Naive thymus-derived CD4-positive, alpha-beta T cell (primary cell): ENCODE data around the gene GCLM. TPM values are rescaled to one million over a fixed set of nuclear protein-coding genes. Genes with fewer than 3 reads are reported as not detected.
"Not testable (repeated sequence)": the region's sequence is repeated elsewhere in the genome, so short reads cannot be mapped to it uniquely, and the experiment has no call there.

ENCODE experiments used
- ATAC-seq: fragments of 150-1000 bp; cut with Tn5 transposase; 2 replicates; pipeline ENCODE4 v1.10.0; 2021; ENCODE audit warnings: mild to moderate bottlenecking, moderate library complexity
- CTCF ChIA-PET: fragments of 350-600 bp; sonication (Branson Sonifier 250); formaldehyde crosslinking; loops from one replicate; lab custom pipeline; 2021; ENCODE audit warnings: antibody characterized with exemption; lab: Charles Lee
- POLR2A ChIA-PET: fragments of 350-600 bp; sonication (Branson Sonifier 250); formaldehyde crosslinking; loops from one replicate; lab custom pipeline; 2021; ENCODE audit warnings: antibody characterized with exemption, inconsistent platforms; lab: Charles Lee
- DNase-seq, 9 donors: peaks; one replicate each; pipeline versions ENCODE4 v3.0.0 to v3.0.0-alpha.2; 2020 to 2022; ENCODE audit warnings: mixed read lengths in 1 of 9
- H3K27ac ChIP-seq: one replicate; pipeline ENCODE4 v1.7.0; 2013; ENCODE audit warnings: mild to moderate bottlenecking, low read depth, low read length, moderate library complexity
- H3K27me3 ChIP-seq, 2 donors: one replicate each; pipeline ENCODE4 v1.7.0; 2013; ENCODE audit warnings: low read length in 2 of 2, mild to moderate bottlenecking in 2 of 2, moderate library complexity in 2 of 2; ENCODE audit not compliant: control insufficient read depth in 2 of 2, insufficient read depth in 2 of 2
- H3K36me3 ChIP-seq, 3 experiments: 1 replicate in 2 of 3; 2 replicates in 1 of 3; pipeline ENCODE4 v1.7.0; 2013; ENCODE audit warnings: low read length in 3 of 3, mild to moderate bottlenecking in 3 of 3, moderate library complexity in 1 of 3; ENCODE audit not compliant: insufficient read depth in 3 of 3, control insufficient read depth in 2 of 3
- H3K4me1 ChIP-seq, 2 donors: one replicate each; pipeline ENCODE4 v1.7.0; 2013; ENCODE audit warnings: low read length in 2 of 2, mild to moderate bottlenecking in 2 of 2, moderate library complexity in 1 of 2; ENCODE audit not compliant: control insufficient read depth in 2 of 2, insufficient read depth in 2 of 2
- H3K4me3 ChIP-seq: 2 replicates; pipeline ENCODE4 v1.7.0; 2013; ENCODE audit warnings: mild to moderate bottlenecking, low read length
- H3K9me3 ChIP-seq, 3 experiments: 1 replicate in 2 of 3; 2 replicates in 1 of 3; pipeline ENCODE4 v1.7.0; 2013; ENCODE audit warnings: low read length in 3 of 3; ENCODE audit not compliant: control insufficient read depth in 2 of 3
- H3K27ac Mint-ChIP-seq, 9 donors: one replicate each; pipeline ENCODE4 v1.8.0; 2020 to 2022; ENCODE audit warnings: mixed read lengths in 9 of 9, mild to moderate bottlenecking in 8 of 9, moderate library complexity in 5 of 9, inconsistent platforms in 2 of 9
- H3K27me3 Mint-ChIP-seq, 5 donors: one replicate each; pipeline ENCODE4 v1.8.0; 2021 to 2022; ENCODE audit warnings: mixed read lengths in 5 of 5, mild to moderate bottlenecking in 1 of 5
- H3K36me3 Mint-ChIP-seq, 5 donors: one replicate each; pipeline ENCODE4 v1.8.0; 2020 to 2022; ENCODE audit warnings: mixed read lengths in 5 of 5, mild to moderate bottlenecking in 3 of 5, inconsistent platforms in 1 of 5
- H3K4me1 Mint-ChIP-seq, 7 donors: one replicate each; pipeline ENCODE4 v1.8.0; 2020 to 2022; ENCODE audit warnings: mixed read lengths in 7 of 7, mild to moderate bottlenecking in 3 of 7, inconsistent platforms in 1 of 7
- H3K4me3 Mint-ChIP-seq, 10 donors: one replicate each; pipeline ENCODE4 v1.8.0; 2020 to 2022; ENCODE audit warnings: mild to moderate bottlenecking in 10 of 10, mixed read lengths in 10 of 10, moderate library complexity in 6 of 10, inconsistent platforms in 2 of 10
- H3K9me3 Mint-ChIP-seq, 11 donors: one replicate each; pipeline ENCODE4 v1.8.0; 2020 to 2022; ENCODE audit warnings: mixed read lengths in 11 of 11, mild to moderate bottlenecking in 4 of 11, inconsistent platforms in 1 of 11, moderate library complexity in 1 of 11
- intact Hi-C, 2 donors: fragments of 100-400 bp; cut with micrococcal nuclease; formaldehyde crosslinking; loops; one replicate each; pipeline ENCODE4 v1.15.1; 2023
- polyA plus RNA-seq, 2 donors: library from polyadenylated mRNA; unstranded; fragments of 300-500 nt; fragmentation: Illumina TruSeq; gene quantifications; one replicate each; pipeline ENCODE4 v1.2.3, GENCODE V29; 2021
- total RNA-seq, 6 experiments: library from RNA in 5 of 6; stranded (reverse) in 5 of 6; gene quantifications; 1 replicate in 5 of 6; 2 replicates in 1 of 6; pipeline ENCODE4 v1.2.3 and lab custom pipeline; 2021 to 2026

GCLM gene
- total and polyA plus RNA-seq, 7 experiments from 2014 or later = 6.4 to 23.8 (median 11.5) TPM

DNA sequence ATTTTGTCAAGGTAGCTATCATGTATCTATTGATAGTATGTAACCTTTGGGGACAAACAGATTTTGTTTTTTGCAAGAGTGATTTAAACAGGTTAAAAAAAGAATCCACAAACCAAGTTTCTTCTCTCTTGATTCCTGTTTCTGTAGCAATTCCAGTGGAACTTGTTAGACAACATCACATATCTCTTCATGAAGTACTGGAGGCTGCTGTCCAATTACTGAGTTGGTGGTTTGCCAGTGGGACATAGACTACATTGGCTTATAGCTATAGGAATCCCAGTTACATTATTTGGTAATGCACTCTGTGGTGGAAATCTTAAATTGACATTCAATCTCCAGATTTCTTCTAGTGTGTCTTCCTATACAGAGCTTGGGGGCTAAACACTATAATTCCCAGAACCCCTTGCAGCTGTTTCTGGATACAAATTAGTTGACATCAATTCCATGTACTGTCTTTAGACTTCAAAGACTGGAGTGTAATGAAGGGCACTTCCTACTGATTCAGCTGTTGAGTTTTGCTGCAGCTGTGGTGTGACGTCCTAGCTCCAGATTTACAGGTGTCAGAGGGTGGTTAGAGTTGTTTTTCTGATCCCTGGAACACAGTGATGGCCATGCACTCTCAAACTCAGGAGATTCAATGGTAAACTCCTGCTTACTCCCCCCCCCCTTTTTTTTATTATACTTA is 29.4 kb upstream of the GCLM start:
- Histone ChIP-seq H3K9me3 (no peaks in the 10 kb centered on the region), H3K4me3 (no peak overlapping the region), H3K27ac (no peak overlapping the region), H3K4me1 (no peaks in the 10 kb centered on the region), H3K36me3 (no peaks in the 10 kb centered on the region), H3K27me3 (no peaks in the 10 kb centered on the region)
- Mint-ChIP-seq H3K27ac (no peak overlapping the region), H3K36me3 (peaks cover 0 to 4% (median 0%) of the 10 kb centered on the region in 5 donors), H3K27me3 (peaks cover 0 to 12% (median 4%) of the 10 kb centered on the region in 5 donors), H3K4me3 (no peak overlapping the region), H3K9me3 (peaks cover 8 to 56% (median 19%) of the 10 kb centered on the region in 11 donors), H3K4me1 (no peaks in the 10 kb centered on the region)
- POLR2A ChIA-PET = no interaction called here
- ATAC-seq = no peak
- DNase-seq = no peak
- CTCF ChIA-PET = no interaction called here
- intact Hi-C loops = no loop called here

DNA sequence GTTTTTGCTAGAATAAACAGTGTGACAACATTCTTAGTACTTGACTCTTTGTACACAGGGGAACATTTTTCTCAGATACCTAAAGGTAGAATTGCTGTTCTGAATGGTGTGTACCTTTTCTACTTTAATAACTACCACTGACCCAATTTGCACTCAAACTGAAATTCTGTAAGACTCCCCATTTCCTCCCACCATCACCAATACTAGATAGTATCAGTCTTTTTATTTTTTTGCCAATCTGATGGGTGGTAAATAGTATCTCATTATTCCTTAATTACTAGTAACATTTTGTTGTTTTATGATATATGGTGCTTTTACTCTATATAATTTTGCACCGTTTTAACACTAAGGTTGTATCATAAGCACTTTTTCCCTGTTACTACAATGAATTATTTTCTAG is 28.8 kb upstream of the GCLM start:
- Histone ChIP-seq H3K36me3 (no peaks in the 10 kb centered on the region), H3K27ac (no peak overlapping the region), H3K4me3 (no peak overlapping the region), H3K9me3 (no peaks in the 10 kb centered on the region), H3K4me1 (no peaks in the 10 kb centered on the region), H3K27me3 (no peaks in the 10 kb centered on the region)
- POLR2A ChIA-PET = no interaction called here
- CTCF ChIA-PET = no interaction called here
- Mint-ChIP-seq H3K9me3 (peaks cover 9 to 60% (median 21%) of the 10 kb centered on the region in 11 donors), H3K4me3 (no peak overlapping the region), H3K27me3 (peaks cover 0 to 12% (median 4%) of the 10 kb centered on the region in 5 donors), H3K27ac (no peak overlapping the region), H3K36me3 (peaks cover 0 to 5% (median 0%) of the 10 kb centered on the region in 5 donors), H3K4me1 (no peaks in the 10 kb centered on the region)
- DNase-seq = no peak
- ATAC-seq = no peak
- intact Hi-C loops = no loop called here

- intact Hi-C loops = no loop called here
- no peak overlapping the region for H3K4me3 Mint-ChIP-seq
- Histone ChIP-seq H3K27ac (no peak overlapping the region), H3K4me1 (no peaks in the 10 kb centered on the region), H3K27me3 (no peaks in the 10 kb centered on the region), H3K4me3 (no peak overlapping the region), H3K9me3 (no peaks in the 10 kb centered on the region), H3K36me3 (no peaks in the 10 kb centered on the region)
- no peak overlapping the region for H3K27ac Mint-ChIP-seq
- DNase-seq = no peak
- H3K36me3 Mint-ChIP-seq = peaks cover 2 to 17% (median 4%) of the 10 kb centered on the region in 5 donors
- peaks cover 11 to 44% (median 26%) of the 10 kb centered on the region in 5 donors for H3K27me3 Mint-ChIP-seq
- POLR2A ChIA-PET = no interaction called here
- peaks cover 0 to 3% (median 0%) of the 10 kb centered on the region in 7 donors for H3K4me1 Mint-ChIP-seq
- CTCF ChIA-PET = no interaction called here
- peaks cover 3 to 43% (median 27%) of the 10 kb centered on the region in 11 donors for H3K9me3 Mint-ChIP-seq
- no peak for ATAC-seq
These were observed 16.0 kb upstream of the GCLM start for GRCh38 chr1:93925206-93925605.

DNA sequence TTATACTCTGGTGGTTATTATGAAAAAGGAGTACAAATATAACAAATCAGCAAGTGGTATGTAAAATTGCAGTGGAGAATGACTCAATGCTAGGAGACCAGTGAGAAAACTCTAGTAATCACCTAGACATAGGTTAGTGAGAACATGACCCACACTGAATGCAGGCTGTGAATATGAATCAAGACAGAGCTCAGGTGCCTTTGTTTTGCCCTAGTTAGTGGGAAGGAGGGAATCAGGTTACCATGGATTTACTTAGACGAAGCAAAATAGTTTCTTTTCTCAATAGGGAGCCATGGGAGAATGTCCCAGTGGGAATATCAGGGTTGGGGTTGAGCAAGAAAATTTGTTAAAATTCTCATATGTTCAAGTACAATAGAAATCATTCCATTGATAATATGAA is 10.6 kb upstream of the GCLM start:
- Histone ChIP-seq H3K4me1 (no peaks in the 10 kb centered on the region), H3K36me3 (no peaks in the 10 kb centered on the region), H3K27me3 (no peaks in the 10 kb centered on the region), H3K9me3 (no peaks in the 10 kb centered on the region), H3K4me3 (no peak overlapping the region), H3K27ac (no peak overlapping the region)
- ATAC-seq = no peak
- intact Hi-C loops = no loop called here
- ChIA-PET POLR2A (no interaction called here), CTCF (no interaction called here)
- Mint-ChIP-seq H3K4me1 (no peaks in the 10 kb centered on the region), H3K27me3 (peaks cover 2 to 20% (median 12%) of the 10 kb centered on the region in 5 donors), H3K9me3 (peaks cover 0 to 6% (median 0%) of the 10 kb centered on the region in 11 donors), H3K4me3 (no peak overlapping the region), H3K36me3 (peaks cover 0 to 11% (median 0%) of the 10 kb centered on the region in 5 donors), H3K27ac (no peak overlapping the region)
- DNase-seq = no peak

- H3K4me3 ChIP-seq = no peak overlapping the region
- no peak overlapping the region for H3K27ac ChIP-seq
- peaks cover 0 to 6% (median 0%) of the 10 kb centered on the region in 11 donors for H3K9me3 Mint-ChIP-seq
- POLR2A ChIA-PET = no interaction called here
- intact Hi-C loops = no loop called here
- H3K4me1 ChIP-seq = no peaks in the 10 kb centered on the region
- no peaks in the 10 kb centered on the region for H3K4me1 Mint-ChIP-seq
- H3K9me3 ChIP-seq = no peaks in the 10 kb centered on the region
- no peak overlapping the region for H3K27ac Mint-ChIP-seq
- peaks cover 0 to 41% (median 2%) of the 10 kb centered on the region in 5 donors for H3K27me3 Mint-ChIP-seq
- no peaks in the 10 kb centered on the region for H3K27me3 ChIP-seq
- ATAC-seq (no peak), DNase-seq (no peak)
- peaks cover 0 to 11% (median under 1%) of the 10 kb centered on the region in 5 donors for H3K36me3 Mint-ChIP-seq
- H3K36me3 ChIP-seq = no peaks in the 10 kb centered on the region
- no peak overlapping the region for H3K4me3 Mint-ChIP-seq
- CTCF ChIA-PET = no interaction called here
These were observed 8.1 kb upstream of the GCLM start for GRCh38 chr1:93917302-93917701.

GRCh38 chr1:93910880-93911279 is 1.6 kb upstream of the GCLM start:
- H3K4me3 ChIP-seq, intact Hi-C loops, H3K27me3 ChIP-seq, H3K9me3 ChIP-seq, ATAC-seq, H3K36me3 Mint-ChIP-seq, DNase-seq, H3K36me3 ChIP-seq, H3K27ac Mint-ChIP-seq, H3K9me3 Mint-ChIP-seq, H3K4me1 ChIP-seq, H3K27ac ChIP-seq: not testable (repeated sequence)
- Mint-ChIP-seq H3K27me3 (peaks cover 0 to 41% (median 0%) of the 10 kb centered on the region in 5 donors), H3K4me1 (peaks cover 16 to 32% (median 25%) of the 10 kb centered on the region in 7 donors), H3K4me3 (peak overlapping the region in 2 of 10 donors; percentile 22 to 42)
- ChIA-PET POLR2A (interaction anchor here (3.6 kb wide), 2 partner anchors 32 to 65 kb away, joined by 26 to 38 read pairs; partner anchors contain the start of gene DNTTIP2), CTCF (interaction anchor here (0.5 to 3.6 kb wide), 5 partner anchors 31 to 322 kb away, joined by 3 to 19 read pairs (median 10); partner anchors contain the start of gene DNTTIP2)
